HG03159 (cell line): ENCODE results near the gene RS1.
A peak's percentile ranks its signal among the peaks of the same experiment; 100 is the strongest.

Experiments used
- ATAC-seq: cut with Tn5 transposase; IDR thresholded peaks from one replicate; pipeline ENCODE4 v1.9.1; 2021; ENCODE audit warnings: mild to moderate bottlenecking, moderate library complexity; ENCODE audit not compliant: unreplicated experiment

The RS1 gene

DNA sequence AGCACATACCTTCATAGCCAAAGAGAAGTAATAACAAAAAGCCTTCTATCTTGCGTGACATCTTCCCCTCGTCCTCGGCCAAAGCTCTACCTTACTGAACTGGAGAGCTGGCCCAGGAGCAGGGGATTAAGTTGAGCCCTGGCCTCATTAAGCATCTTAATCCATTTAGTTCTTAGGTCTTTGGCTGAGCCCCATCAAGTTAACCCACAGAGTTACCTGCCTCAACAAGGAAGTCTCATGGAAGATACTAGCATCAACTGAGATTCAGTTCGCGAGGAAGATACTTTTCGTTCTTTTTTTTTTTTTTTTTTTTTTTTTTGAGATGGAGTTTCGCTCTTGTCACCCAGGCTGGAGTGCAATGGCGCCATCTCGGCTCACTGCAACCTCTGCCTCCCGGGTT, at the start of gene RS1:
Gene RS1, minus strand, starts transcription at position 101 of the 400 bp plus-strand sequence. Its CDS starts 40 bp downstream, at position 61.
- ATAC-seq: no peak

DNA sequence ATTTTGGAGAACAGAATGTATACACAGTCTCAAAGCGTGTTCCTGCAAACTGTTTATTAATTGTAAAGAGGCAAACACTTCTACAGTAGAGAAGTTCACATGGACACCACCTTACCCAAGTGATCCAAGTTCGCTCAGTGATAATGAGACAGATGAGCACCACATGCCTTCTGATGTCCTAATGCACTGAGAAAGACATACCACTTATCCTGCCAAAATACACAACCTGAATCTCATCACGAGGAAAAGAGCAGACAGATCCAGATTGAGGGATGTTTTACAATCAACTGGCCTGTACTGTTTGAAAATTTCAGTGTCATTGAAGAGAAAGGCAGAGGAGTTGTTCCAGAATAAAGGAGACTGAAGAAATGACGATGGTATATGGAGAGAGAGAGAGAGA, 47.9 kb upstream of the RS1 start:
- no peak for ATAC-seq

DNA sequence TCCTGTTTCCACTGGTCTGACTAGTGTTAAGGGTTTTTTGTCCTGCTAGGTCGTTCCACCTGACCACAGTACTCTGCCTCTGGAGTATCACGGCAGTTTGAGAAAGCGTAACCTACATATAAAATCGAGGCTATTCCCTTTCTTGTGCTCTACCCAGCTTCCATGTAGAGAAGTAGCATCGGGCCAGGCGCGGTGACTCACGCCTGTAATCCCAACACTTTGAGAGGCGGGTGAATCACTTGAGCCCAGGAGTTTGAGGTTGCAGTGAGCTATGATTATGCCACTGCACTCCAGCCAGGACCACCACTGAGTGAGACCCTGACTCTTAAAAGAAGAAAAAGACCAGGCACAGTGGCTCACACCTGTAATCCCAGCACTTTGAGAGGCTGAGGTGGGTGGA, 43.0 kb upstream of the RS1 start:
- ATAC-seq: no peak

DNA sequence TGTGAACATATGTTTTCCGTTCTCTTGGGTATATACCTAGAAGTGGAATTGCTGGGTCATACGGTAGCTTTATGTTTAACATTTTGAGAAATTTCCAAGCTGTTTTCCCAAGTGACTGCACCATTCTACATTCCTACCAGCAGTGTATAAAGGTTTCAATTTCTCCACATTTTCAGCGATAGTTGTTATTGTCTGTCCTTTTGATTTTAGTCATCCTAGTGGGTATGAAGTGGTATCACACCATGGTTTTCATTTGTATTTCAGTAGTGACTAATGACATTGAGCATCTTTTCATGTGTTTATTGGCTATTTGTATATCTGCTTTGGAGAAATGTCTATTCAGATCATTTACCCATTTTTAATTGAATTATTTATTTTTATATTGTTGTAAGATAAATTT, 37.9 kb upstream of the RS1 start:
- no peak for ATAC-seq

DNA sequence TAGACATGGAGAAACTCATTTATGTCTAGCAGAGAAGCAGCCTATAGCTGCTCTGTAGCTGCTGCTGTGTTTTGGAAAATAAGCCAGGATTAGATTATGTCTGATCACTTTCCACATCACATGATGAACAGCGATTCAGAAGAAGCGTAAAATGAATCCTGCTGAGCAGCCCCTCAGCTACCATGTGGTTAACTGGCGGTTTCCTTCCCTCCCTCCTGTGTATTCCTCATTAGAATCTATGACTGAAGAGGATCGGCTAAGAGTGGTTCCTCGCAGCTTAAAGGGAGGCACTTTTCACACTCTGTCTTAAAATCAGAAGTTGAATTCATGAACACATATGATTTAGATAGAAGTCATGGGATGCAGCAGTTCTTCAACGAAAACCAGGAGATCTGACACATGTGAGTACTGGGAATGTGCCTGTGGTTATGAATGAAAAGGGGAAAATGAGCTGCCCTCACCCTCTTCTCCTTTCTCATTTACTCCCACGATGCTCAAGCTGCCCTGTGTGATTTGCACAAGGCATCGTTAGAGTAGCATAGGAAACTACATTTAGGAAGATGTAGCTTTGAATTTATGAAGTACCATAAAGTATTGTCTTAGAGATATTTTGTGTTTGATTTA, 35.6 kb upstream of the RS1 start, which contains the start of gene PPEF1:
Gene PPEF1, plus strand, starts transcription at position 220 of the 624 bp plus-strand sequence. Its CDS starts 136 bp downstream, at position 356.
- ATAC-seq: no peak

DNA sequence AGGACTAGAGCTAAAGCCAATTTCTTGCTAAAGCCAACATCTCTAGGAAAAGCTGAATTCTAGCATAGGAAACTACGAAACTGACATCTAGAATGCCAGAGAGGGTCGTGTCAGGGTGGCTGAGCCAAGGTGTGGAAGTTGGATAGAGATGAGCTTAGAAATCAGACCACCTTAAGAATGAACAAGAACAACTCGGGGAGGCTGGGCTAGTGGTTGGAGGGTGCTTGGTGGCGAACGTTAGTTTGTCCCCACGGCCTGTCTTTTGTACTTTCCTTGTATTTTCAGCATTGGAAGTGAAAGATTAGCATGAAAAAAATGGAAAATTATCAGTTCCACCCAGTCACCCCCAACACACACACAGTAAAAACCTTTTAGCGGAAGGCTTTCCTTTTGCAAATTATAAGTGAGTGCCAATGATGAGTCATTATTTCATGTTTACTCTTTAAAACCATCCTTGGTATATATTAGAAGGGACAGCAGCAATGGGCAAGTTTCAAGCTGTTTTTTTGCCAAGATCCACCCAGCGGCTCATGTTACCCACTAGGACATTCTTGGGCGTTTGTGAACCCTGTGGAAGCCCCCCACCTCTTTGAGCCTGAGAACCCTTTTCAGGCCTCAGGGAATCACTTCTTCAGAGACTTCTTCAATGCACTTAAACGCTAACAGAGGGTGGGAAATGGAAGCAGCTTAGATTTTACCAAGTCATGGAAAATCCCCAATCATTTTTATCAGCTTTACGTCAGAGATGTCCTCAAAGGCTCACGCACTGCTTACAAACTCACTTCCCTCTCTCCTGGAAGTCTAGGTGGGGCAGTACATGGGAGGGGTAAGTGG, 30.7 kb upstream of the RS1 start:
- no peak for ATAC-seq

DNA sequence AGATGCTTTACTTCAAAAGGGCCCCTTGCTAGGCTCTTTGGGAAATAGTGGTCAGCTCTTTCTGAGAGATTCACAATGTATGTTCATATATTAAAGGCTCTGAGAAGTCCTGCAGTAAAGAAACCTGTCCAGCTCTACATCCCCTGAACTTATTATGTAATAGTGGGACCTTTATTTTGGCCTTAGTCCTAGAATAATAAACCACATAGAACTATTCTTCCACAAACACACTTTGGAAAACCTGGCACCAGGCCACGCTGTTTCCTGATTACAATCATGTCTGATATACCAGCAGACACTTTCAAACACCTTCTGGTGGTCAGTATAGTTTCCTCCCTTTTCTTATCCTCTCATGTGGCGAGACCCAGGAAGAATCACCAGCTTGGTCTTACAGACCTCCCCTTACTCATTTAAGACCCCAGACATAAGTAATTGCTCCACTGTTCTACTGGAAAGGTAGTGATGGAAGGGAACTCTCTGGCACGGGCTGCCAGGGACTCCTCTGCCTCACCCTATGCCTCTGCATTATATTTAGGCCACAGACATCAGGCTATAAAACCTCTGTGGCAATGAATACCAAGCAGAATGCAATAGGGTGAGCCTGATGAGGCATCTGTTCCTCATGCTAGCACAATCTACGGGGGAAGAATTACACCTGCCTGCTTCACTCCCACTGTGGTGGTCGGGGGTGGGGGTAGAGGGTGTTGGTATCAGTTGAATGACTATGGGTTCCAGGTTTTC, 29.9 kb upstream of the RS1 start:
- no peak for ATAC-seq

DNA sequence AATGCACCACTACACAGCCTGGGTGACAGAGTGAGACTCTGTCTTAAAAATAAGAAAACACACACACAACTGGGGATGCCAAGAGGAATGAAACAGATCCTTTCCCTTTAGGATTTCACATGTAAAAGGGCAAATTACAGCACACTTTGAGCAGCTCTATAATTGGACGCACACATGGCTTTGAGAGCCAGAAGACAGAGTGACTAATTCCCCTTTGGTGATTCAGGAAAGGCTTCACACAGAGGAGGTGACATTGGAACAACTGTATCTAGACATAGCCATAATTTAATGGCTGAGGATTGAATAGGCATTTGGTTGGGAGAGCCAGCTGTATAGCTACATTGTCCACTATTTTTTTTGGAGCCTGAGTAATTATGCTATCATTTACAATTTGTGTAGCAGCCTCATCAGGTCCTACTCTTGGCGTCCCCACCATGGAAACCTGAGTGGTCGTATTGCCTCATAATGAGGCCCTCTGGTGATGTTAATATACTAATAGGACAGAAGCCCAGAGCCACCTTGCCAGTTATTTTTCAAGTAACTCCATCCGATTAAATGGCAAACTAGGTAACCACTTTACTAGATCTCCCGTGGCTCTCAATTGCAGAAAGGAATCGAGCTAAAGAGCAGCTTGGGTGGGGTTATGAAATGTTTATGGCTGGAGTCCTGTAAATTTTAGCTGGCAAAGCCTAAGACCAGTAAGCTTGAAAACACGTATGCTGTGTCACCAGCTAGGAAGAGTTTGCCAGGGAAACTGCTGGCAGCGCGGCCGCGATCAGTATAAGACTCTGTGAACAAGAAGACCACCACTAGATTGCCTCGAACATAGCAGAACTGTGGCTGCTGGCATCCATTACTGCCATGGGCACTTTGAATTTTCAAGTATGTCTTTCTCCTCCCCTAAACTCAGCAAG, 27.1 kb upstream of the RS1 start:
- ATAC-seq: no peak

DNA sequence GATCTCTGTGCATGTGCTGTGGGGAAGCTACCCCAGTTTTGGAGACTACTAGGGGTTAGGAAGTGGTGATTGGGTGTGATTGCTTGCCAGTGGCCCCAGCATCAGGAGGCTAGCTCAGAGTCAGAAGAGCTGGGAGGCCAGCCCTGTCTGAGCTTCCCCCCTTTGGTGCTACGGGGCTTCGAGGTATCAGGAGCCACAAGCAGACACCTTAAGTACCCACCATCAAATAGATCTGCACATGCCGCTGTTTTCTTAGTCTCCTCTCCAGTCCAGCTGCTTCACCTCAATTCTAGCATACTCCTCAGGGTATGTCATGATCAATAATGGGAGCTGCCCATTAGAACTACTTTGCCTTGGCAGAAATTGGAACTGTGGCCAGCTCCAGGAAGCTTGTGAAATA, 24.7 kb upstream of the RS1 start:
- ATAC-seq: no peak

DNA sequence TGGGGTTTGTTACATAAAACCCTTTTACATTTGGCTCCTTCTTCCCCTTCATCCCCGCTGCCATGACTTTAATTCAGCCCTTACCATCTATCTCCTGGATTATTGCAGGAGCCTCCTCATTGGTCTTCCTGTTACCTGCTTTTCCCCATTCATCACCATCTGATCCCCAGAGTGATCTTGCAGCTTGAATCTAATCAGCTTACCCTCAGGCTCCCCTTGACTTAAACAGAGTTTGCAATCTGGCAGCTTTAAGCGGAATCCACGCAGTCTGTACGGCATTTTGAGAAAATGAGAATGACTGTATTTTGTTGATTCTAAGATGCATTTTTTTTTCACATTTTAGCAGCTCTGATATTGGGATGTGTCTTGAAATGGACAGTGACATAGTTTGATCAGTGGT, 20.6 kb upstream of the RS1 start:
- ATAC-seq: no peak

DNA sequence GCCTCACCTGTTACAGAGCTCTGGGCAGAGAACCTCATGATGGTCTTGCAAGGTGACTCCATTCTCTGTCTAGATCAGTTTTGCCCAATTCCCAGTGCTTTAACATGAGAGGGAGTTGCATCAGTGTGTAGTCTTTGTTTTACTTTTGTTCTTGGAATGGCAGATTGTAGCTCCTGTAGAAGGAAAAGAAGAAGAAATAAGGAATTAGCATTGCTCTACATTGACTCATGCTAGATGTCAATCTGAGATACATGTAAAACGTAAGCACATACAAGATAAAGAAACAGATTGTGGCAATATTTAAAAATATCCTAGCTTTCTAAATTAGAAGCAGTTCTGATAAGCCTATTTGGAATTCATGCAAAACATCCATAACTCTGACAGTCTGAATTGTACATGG, 19.5 kb upstream of the RS1 start:
- no peak for ATAC-seq

DNA sequence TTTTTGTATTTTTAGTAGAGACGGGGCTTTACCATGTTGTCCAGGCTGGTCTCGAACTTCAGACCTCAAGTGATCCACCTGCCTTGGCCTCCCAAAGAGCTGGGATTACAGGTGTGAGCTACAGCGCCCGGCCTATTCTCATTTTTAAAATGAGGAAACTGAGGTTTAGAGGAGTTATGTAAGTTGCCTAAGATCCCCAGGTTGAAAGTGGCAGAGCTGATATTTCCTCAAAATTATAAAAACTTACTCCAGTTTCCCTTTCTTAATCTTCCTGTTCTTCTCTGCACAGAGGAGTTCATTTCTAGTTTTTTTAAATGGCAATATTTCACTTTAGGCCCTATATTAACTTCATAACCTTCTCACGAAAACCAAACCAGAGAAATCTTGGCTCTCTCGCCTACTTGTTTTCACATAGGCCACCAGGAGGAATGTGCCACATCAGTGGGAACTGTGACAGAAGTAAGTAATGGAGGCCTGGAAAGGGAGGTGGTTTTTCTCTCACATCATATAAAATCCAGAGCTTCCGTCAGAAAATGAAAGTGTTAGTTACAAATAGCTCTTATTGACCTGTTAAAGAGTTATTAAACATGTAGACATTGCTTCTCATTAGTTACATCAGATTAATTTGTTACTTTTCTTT, 16.1 kb upstream of the RS1 start:
- no peak for ATAC-seq

DNA sequence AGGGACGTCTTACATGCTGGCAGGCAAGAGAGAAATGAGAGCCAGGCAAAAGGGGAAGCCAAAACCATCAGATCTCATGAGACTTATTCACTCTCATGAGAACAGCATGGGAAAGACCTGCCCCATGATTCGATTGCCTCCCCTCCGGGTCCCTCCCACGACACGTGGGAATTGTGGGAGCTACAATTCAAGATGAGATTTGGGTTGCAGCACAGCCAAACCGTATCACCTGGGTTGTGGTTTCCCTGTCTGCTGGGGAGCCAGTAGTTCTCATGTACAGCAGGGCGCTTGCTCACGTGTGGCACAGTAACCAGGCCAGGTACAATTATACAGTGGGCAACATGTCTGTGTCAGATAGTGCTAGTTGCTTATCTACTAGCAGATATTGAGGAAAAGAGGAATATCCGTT, 11.1 kb upstream of the RS1 start:
- ATAC-seq: no peak

DNA sequence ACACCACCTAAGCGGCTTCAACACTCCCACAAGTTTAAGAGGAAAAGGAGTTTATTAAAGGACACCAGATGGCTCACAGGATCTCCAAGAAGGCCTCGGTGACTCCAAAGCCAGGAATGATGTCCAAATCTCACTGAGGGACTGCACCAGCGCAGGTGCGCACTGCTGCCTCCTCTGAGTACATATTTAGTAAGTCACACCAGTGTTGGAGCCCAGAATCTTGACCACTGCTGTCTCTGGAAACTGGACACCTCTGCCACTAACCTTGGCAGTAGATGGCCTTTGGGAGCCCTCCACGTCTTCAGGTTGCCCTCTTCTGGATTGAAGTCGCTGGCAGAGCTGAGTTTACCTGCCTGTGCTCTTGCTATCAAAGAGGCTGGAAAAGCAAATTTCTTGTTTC, 10.1 kb upstream of the RS1 start:
- ATAC-seq: no peak

DNA sequence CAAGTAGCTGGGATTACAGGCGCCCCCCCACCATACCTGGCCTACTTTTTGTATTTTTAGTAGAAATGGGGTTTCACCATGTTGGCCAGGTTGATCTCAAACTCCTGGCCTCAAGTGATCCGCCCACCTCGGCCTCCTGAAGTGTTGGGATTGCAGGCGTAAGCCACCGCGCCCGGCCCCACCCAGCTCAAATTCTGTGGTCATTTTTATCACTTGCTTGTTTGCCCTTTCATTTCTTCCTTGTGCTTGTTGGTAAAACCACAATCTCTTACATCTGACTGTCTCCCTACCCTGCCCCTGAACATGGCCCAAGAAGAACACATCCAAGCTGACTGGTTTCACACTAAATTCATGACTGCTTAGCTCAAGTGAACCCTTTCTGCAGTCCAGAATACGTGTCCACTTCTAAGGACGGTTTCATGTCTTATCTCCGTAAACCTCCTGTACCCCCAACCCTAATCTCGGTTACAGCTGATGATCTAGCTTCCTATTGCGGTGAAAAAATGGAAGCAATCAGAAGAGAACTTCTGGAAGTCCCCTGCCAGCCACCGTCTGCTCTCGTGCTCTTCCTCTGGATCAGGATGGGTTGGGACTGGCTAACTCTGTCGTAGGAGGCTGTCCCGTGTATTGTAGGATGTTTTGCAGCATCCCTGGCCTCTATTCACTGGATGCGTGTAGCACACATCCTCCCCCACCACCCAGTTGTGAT, 5.4 kb upstream of the RS1 start:
- ATAC-seq: no peak

DNA sequence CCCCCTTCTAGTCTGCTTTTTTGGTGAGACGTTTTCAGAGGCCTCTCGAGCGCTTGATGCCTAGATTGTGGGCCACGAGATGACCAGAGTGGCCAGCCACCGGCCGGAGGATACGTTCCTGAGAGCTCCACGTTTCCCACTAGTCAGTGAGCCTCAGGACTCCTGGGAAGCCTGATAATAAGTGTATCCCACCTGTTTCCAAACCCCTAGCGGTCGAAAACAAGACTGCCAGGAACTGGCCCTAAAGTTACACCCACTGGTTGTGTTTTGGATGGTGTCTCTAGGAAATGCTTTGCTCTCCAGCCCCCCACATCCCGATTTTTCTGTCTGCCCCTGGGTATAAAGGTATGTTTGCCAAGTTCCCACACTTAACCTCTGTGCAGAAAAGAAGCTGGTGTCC, 4.6 kb upstream of the RS1 start:
- ATAC-seq: no peak

DNA sequence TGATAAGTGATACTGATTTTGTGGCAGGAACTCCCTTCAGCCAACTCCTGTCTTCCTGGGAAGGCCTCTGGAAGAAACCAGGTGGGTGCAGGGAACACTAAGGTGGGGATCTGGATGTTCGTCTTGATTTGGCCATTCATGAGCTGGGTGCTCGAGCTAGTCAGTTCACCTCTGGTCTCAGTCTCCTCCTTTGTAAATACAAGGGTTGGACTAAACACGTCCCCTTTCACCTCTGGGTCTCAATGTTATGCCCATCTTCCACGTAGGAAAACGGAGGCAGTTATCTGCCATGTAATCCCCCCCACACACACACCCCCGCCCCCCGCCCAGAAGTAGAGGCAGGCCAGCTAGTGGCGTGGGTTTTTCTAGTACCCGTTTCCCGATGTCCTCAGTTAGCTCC, 4.1 kb upstream of the RS1 start:
- no peak for ATAC-seq

DNA sequence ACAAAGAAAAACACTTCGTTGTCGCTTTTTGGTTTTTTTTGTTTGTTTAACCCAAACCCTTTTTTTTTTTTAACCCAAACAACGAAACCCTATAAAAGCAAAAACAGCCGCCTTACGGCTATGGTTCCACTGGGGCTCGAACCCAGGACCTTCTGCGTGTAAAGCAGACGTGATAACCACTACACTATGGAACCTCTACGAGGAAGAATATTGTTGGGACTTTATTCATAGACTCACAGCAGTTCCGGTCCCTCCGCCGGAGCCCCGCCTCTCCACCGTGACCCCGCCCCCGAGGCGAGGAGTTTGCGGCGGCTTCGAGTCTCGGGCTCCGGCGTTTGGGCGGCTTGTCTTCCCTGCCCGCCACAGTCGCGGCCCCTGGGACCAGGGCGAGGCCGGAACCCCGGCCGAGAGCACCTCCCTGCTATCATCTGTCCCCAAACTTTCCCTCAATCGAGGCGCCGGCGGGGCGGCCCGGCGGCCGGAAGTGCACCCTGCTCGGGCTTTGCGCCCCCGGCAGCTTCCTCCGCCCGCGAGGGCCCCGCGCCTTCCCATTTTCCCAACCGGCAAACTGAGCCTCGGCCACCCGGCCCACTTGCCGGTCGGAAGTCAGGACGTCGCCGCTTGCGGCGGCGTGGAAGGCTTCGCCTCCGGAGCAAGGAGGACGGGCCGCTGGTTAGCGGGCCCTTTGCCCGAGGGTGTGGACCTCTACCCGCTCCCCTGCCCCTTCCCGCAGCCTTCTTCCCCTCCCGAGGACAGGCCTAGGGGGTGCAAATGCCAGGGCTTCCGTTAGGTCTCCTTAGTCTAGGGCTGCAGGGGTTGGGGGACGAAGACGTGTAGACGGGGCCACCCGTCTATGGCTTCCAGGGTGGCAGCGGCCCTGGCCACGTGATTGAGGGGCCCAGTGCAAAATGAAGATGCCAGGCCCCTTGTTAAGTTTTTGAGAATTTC, 3.2 kb upstream of the RS1 start:
- peak; percentile 83 for ATAC-seq

DNA sequence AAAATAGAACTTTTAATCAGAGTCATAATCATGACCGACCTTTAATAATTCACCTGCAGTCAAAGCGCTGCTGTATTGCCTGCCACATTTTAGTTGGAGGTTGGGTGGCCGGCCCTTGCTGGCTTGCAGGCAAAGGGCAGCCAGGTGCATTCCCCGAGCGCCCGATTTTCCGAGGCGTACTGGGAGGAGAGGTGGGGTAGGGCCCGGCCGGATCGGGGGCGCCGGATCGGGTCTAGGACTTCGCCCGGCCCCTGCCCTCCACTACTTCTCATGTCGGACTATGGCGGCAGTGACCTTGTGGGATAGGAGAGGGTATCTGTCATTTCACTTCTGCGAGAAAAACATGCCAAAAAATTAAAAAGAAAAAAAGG, 2.5 kb upstream of the RS1 start:
- peak; percentile 27 for ATAC-seq
